ENCODE results near the gene ZNF408.

The ZNF408 gene

DNA sequence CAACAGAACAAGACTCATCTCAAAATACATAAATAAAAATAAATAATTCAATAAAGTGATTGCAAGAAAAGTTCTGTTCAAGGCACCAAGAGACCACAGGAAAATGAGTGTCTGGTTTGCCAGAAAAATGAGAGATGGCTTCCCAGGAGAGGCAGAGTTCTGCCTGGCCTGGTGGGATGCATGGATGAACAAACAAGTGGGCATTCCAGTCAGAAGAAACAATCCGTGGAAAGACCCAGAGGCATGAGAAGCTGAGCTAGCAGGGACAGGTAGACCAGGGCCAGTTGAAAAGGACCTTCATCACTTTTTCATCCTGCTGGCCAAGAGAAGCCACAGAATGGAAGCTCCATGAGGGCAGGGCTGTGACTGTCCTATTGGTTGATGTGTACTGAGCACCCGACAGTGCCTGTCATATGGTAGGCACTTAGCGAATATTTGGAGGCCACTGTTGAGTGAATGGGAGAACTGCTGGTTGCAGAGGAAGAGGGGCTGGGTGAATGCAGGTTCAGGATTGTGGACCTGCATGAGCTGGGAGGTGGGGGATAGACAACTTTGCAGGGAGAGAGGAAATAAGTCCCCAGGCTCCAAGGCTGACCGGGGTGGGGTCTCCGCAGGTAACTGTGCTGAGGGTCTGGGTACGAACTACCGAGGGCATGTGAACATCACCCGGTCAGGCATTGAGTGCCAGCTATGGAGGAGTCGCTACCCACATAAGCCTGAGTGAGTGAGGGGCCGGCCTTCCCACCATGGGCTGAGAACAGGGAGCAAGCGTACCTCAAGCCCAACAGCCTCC, 21.9 kb downstream of the ZNF408 start:
- peaks cover 5 to 23% (median 16%) of the 10 kb centered on the region in 10 experiments; a peak in 18 of 20 replicates for H3K4me1 ChIP-seq
- no peak overlapping the region for H3K9ac ChIP-seq
- no peaks in the 10 kb centered on the region for H3K27me3 ChIP-seq
- no peak overlapping the region for H3K4me3 ChIP-seq
- H3K27ac ChIP-seq, result no peak overlapping the region
- H3K4me2 ChIP-seq, result peak overlapping the region in 2 of 11 experiments; percentile 56 to 66; a peak in 1 of 22 replicates
- no peaks in the 10 kb centered on the region for H4K20me1 ChIP-seq
- no peaks in the 10 kb centered on the region for H3K36me3 ChIP-seq
- no peak for TF ChIP-seq Cebpa-rat (IDR thresholded peaks at IDR 0.05)
- H3K9me3 ChIP-seq (replicated peaks in 1 of 11), result no peaks in the 10 kb centered on the region

DNA sequence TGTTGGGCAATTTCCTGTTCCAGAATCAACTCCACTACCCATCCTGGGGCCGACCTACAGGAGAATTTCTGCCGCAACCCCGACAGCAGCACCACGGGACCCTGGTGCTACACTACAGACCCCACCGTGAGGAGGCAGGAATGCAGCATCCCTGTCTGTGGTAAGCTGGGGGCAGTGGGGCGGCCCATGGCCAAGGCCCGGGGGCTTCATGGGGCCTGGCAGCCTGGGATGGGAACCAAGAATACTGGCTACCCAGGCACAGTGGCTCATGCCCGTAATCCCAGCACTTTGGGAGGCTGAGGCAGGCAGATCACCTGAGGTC, 22.5 kb downstream of the ZNF408 start:
- no peaks in the 10 kb centered on the region for H4K20me1 ChIP-seq
- no peaks in the 10 kb centered on the region for H3K27me3 ChIP-seq
- peak overlapping the region in 4 of 11 experiments; percentile 49 to 66 (median 58); a peak in 5 of 22 replicates for H3K4me2 ChIP-seq
- H3K36me3 ChIP-seq, result no peaks in the 10 kb centered on the region
- peaks cover 1 to 19% (median 14%) of the 10 kb centered on the region in 10 experiments; a peak in 18 of 20 replicates for H3K4me1 ChIP-seq
- no peak overlapping the region for H3K27ac ChIP-seq
- H3K4me3 ChIP-seq, result no peak overlapping the region
- no peak for TF ChIP-seq Cebpa-rat (IDR thresholded peaks at IDR 0.05)
- H3K9ac ChIP-seq, result no peak overlapping the region
- H3K9me3 ChIP-seq (replicated peaks in 1 of 11), result no peaks in the 10 kb centered on the region

DNA sequence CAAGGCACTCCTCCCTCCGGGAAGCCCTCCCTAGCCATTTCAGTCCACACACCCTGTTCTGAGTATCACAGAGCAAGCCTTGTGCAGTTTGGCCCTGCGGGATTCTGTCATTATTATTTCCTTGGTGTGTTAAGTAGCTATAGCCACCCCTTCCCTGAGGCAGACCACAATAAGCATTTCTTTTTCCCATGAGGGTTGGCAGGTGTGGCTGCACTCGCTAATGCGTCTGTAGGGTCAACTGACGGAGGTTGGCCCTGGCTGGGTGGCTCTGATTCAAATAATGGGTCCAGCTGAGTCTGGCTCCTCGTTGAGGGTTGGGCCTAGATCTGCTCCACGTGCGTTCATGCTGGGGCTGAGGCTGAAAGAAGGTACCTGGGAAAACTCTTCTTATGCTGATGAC, 23.3 kb downstream of the ZNF408 start:
- H3K4me2 ChIP-seq, result peak overlapping the region in 8 of 11 experiments; percentile 11 to 66 (median 46); a peak in 12 of 22 replicates
- H3K4me1 ChIP-seq, result peaks cover 0 to 17% (median 13%) of the 10 kb centered on the region in 10 experiments; a peak in 13 of 20 replicates
- H3K9me3 ChIP-seq (replicated peaks in 1 of 11), result no peaks in the 10 kb centered on the region
- no peak overlapping the region for H3K4me3 ChIP-seq
- no peaks in the 10 kb centered on the region for H3K27me3 ChIP-seq
- no peak overlapping the region for H3K27ac ChIP-seq
- no peak for TF ChIP-seq Cebpa-rat (IDR thresholded peaks at IDR 0.05)
- H3K36me3 ChIP-seq, result no peaks in the 10 kb centered on the region
- no peaks in the 10 kb centered on the region for H4K20me1 ChIP-seq
- H3K9ac ChIP-seq, result peak overlapping the region in 3 of 11 experiments; percentile 1 to 24 (median 2); a peak in 1 of 22 replicates

DNA sequence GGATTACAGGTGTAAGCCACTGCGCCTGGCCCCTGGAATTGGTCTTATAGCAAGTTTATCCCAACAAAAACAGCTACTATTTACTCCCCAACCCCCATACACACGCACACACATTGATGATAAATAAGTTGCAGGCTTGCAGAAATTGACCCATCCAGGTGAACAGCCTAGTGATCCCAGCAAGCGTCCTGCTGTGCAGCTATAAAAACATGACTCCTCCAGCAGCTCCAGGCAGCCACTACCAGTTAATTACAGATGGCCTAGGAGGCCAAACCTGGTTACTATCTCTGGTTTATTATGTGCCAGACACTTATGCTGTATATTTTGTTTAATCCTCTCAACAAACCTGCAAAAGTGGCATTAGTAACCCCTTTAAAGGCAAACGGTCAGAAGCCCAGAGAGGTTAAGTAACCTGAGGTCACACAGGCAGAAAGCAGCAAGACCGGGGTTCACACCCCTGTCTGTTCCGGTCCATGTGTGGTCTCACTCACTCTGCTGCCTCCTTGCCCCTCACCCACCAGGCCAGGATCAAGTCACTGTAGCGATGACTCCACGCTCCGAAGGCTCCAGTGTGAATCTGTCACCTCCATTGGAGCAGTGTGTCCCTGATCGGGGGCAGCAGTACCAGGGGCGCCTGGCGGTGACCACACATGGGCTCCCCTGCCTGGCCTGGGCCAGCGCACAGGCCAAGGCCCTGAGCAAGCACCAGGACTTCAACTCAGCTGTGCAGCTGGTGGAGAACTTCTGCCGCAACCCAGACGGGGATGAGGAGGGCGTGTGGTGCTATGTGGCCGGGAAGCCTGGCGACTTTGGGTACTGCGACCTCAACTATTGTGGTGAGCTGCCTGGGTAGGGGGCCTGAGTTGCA, 24.7 kb downstream of the ZNF408 start:
- Histone ChIP-seq H4K20me1 (no peaks in the 10 kb centered on the region), H3K4me2 (no peak overlapping the region), H3K4me3 (no peak overlapping the region), H3K9ac (no peak overlapping the region), H3K36me3 (no peaks in the 10 kb centered on the region), H3K27me3 (no peaks in the 10 kb centered on the region), H3K9me3 (replicated peaks in 1 of 11) (no peaks in the 10 kb centered on the region), H3K4me1 (peaks cover 0 to 17% (median 13%) of the 10 kb centered on the region in 10 experiments; a peak in 13 of 20 replicates), H3K27ac (no peak overlapping the region)
- no peak for TF ChIP-seq Cebpa-rat (IDR thresholded peaks at IDR 0.05)

DNA sequence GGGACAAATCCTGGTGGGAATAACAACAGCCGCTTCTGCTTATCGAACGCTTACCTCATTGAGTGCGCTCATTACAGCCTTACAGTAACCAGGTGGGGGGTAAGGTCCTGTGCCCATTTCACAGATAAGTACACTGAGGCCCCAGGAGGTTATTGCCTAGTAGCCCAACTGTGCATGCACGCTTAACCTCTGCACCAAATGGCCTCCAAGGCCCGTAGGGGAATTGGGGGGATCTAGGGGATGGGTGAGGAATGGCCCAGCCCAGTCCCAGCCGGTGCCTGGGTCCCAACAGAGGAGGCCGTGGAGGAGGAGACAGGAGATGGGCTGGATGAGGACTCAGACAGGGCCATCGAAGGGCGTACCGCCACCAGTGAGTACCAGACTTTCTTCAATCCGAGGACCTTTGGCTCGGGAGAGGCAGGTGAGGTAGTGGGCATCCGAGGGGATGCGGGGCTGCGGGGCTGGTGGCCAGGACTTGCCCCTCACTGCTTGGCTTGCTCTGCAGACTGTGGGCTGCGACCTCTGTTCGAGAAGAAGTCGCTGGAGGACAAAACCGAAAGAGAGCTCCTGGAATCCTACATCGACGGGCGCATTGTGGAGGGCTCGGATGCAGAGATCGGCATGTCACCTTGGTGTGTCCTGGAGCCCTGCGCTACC, 25.5 kb downstream of the ZNF408 start:
- Histone ChIP-seq H3K4me2 (no peak overlapping the region), H3K4me3 (no peak overlapping the region), H3K4me1 (peaks cover 0 to 17% (median 13%) of the 10 kb centered on the region in 10 experiments; a peak in 13 of 20 replicates), H3K9ac (no peak overlapping the region), H3K27ac (no peak overlapping the region), H3K36me3 (no peaks in the 10 kb centered on the region), H3K9me3 (replicated peaks in 1 of 11) (no peaks in the 10 kb centered on the region), H4K20me1 (no peaks in the 10 kb centered on the region), H3K27me3 (no peaks in the 10 kb centered on the region)
- TF ChIP-seq Cebpa-rat (IDR thresholded peaks at IDR 0.05), result no peak

DNA sequence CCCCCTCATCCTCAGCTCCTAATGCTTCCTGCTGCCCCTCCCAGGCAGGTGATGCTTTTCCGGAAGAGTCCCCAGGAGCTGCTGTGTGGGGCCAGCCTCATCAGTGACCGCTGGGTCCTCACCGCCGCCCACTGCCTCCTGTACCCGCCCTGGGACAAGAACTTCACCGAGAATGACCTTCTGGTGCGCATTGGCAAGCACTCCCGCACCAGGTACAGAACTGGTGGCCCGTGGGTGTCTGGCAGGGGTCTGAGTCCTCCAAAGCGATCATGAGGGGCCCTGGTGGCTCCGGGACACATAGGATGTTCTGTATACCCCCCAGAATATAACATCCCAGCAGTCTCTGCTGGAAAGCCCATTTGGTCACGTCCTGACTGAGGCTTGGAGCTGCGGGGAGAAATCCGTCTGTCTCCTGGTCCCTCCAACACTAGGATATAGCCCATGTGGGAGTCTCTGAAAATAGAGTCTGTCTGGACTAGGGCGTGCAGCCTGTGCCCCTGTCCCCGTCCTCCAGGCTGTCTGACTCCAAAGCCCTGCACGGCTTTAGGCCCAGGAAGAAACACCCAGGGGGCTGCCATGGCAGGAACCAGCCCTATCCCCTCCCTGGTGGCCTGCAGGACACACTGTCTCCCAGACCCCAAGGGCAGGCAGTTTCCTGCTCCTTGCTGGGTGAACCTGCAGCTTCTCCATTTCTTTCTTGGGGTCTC, 27.3 kb downstream of the ZNF408 start:
- no peak overlapping the region for H3K27ac ChIP-seq
- no peaks in the 10 kb centered on the region for H3K36me3 ChIP-seq
- H4K20me1 ChIP-seq, result no peaks in the 10 kb centered on the region
- H3K4me1 ChIP-seq, result peaks cover 0 to 16% (median 13%) of the 10 kb centered on the region in 10 experiments; a peak in 13 of 20 replicates
- H3K4me2 ChIP-seq, result no peak overlapping the region
- H3K4me3 ChIP-seq, result no peak overlapping the region
- no peak overlapping the region for H3K9ac ChIP-seq
- no peak for TF ChIP-seq Cebpa-rat (IDR thresholded peaks at IDR 0.05)
- H3K27me3 ChIP-seq, result no peaks in the 10 kb centered on the region
- no peaks in the 10 kb centered on the region for H3K9me3 ChIP-seq (replicated peaks in 1 of 11)

DNA sequence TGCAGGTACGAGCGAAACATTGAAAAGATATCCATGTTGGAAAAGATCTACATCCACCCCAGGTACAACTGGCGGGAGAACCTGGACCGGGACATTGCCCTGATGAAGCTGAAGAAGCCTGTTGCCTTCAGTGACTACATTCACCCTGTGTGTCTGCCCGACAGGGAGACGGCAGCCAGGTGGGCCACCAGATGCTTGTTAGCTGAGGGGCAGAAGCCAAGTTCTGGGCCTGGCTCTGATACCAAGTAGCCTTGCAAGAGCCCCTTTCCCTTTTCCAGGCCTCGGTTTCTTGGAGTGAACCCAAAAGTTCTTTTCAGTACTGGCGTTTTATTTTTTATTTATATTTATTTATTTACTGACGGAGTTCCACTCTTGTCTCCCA, 27.8 kb downstream of the ZNF408 start:
- no peak overlapping the region for H3K9ac ChIP-seq
- H3K36me3 ChIP-seq, result no peaks in the 10 kb centered on the region
- no peak for TF ChIP-seq Cebpa-rat (IDR thresholded peaks at IDR 0.05)
- no peaks in the 10 kb centered on the region for H3K9me3 ChIP-seq (replicated peaks in 1 of 11)
- H3K4me2 ChIP-seq, result no peak overlapping the region
- H4K20me1 ChIP-seq, result no peaks in the 10 kb centered on the region
- no peak overlapping the region for H3K27ac ChIP-seq
- no peaks in the 10 kb centered on the region for H3K27me3 ChIP-seq
- no peak overlapping the region for H3K4me3 ChIP-seq
- peaks cover 0 to 11% (median 8%) of the 10 kb centered on the region in 10 experiments; a peak in 13 of 20 replicates for H3K4me1 ChIP-seq

DNA sequence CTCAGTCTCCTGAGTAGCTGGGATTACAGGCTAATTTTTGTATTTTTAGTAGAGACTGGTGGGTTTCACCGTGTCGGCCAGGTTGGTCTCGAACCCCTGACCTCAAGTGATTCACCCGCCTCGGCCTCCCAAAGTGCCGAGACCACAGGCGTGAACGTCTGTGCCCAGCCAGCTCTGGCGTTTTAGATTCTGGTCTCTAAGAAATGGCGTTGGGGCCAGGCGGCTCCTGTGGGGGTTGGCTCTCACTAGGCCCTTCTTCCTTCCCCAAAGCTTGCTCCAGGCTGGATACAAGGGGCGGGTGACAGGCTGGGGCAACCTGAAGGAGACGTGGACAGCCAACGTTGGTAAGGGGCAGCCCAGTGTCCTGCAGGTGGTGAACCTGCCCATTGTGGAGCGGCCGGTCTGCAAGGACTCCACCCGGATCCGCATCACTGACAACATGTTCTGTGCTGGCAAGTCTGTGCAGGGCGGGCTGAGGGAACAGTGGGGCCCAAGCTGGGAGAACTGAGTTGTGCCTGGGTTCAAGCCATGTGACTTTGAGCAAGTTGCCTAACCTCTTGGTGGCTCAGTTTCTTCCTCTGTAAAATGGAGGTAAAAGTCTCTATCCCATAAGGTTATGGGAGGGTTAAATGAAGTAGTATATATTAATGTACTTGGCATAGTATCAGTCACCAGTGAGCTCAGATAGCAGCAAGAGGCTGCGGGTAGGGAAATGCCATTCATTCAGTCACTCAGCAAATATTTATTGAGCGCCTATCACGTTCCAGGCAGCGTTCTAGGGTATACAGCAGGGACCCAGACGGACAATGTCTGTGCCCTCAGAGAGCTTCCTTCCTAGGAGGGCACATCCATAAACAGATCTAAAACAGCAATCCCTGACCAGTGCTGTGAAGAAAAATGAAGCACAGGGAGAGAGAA, 28.5 kb downstream of the ZNF408 start:
- Histone ChIP-seq H3K36me3 (no peaks in the 10 kb centered on the region), H3K27me3 (no peaks in the 10 kb centered on the region), H3K27ac (no peak overlapping the region), H3K4me1 (peaks cover 0 to 4% (median 1%) of the 10 kb centered on the region in 10 experiments; a peak in 11 of 20 replicates), H4K20me1 (no peaks in the 10 kb centered on the region), H3K9ac (no peak overlapping the region), H3K4me2 (no peak overlapping the region), H3K9me3 (replicated peaks in 1 of 11) (no peaks in the 10 kb centered on the region), H3K4me3 (no peak overlapping the region)
- no peak for TF ChIP-seq Cebpa-rat (IDR thresholded peaks at IDR 0.05)

All from BLaER1 treated with 17β-estradiol and CSF1 and Interleukin-3, amounts not matched to agents 10 nM and 100 nM (cell line).